ENCODE measurements around the gene SMCR8. TPM values are rescaled to one million over a fixed set of nuclear protein-coding genes. Genes with fewer than 3 reads are reported as not detected.

Gene SMCR8
- total RNA-seq (6.9 TPM), polyA plus RNA-seq (ENCODE audit: insufficient read depth in 1 of 8, insufficient read length in 8 of 8, low replicate concordance in 1 of 8) (10 to 100 TPM in 1 of 8 donors, 1 to 10 TPM in 7; 6.3 to 10.2 (median 9.1) TPM)
- long read RNA-seq, donor 1, partial matches to known transcripts, result 7 of 7 reads
- long read RNA-seq, donor 1, other reads (novel, unspliced or antisense), result 0 of 7 reads
- long read RNA-seq, donor 2, full-length matches to known transcripts, result 2 of 2 reads
- long read RNA-seq, donor 2, partial matches to known transcripts, result 0 of 2 reads
- long read RNA-seq, donor 2, other reads (novel, unspliced or antisense), result 0 of 2 reads
- long read RNA-seq, donor 3, full-length matches to known transcripts, result 2 of 2 reads
- long read RNA-seq, donor 3, partial matches to known transcripts, result 0 of 2 reads
- long read RNA-seq, donor 3, other reads (novel, unspliced or antisense), result 0 of 2 reads
- long read RNA-seq, donor 4, full-length matches to known transcripts, result 2 of 2 reads
- long read RNA-seq, donor 4, partial matches to known transcripts, result 0 of 2 reads
- long read RNA-seq, donor 4, other reads (novel, unspliced or antisense), result 0 of 2 reads
- long read RNA-seq, donor 5, full-length matches to known transcripts, result 5 of 12 reads
- long read RNA-seq, donor 5, partial matches to known transcripts, result 7 of 12 reads
- long read RNA-seq, donor 5, other reads (novel, unspliced or antisense), result 0 of 12 reads
- long read RNA-seq, donor 6, full-length matches to known transcripts, result 1 of 1 reads
- long read RNA-seq, donor 6, partial matches to known transcripts, result 0 of 1 reads
- long read RNA-seq, donor 6, other reads (novel, unspliced or antisense), result 0 of 1 reads
- long read RNA-seq, donor 7, full-length matches to known transcripts, result 6 of 21 reads
- long read RNA-seq, donor 7, partial matches to known transcripts, result 9 of 21 reads
- long read RNA-seq, donor 7, other reads (novel, unspliced or antisense), result 6 of 21 reads
- long read RNA-seq, donor 8, full-length matches to known transcripts, result 2 of 2 reads
- long read RNA-seq, donor 8, partial matches to known transcripts, result 0 of 2 reads
- long read RNA-seq, donor 8, other reads (novel, unspliced or antisense), result 0 of 2 reads
- long read RNA-seq, donor 9, partial matches to known transcripts, result 10 of 10 reads
- long read RNA-seq, donor 9, other reads (novel, unspliced or antisense), result 0 of 10 reads
- long read RNA-seq, donor 10, full-length matches to known transcripts, result 4 of 4 reads
- long read RNA-seq, donor 10, partial matches to known transcripts, result 0 of 4 reads
- long read RNA-seq, donor 10, other reads (novel, unspliced or antisense), result 0 of 4 reads
- long read RNA-seq, donor 11, full-length matches to known transcripts, result 1 of 1 reads
- long read RNA-seq, donor 11, partial matches to known transcripts, result 0 of 1 reads
- long read RNA-seq, donor 11, other reads (novel, unspliced or antisense), result 0 of 1 reads

GRCh38 chr17:18314731-18315561, at the start of gene SMCR8, which contains the start of gene TOP3A:
Gene SMCR8 (plus strand): TSS chr17:18315293. CDS start chr17:18315790, 497 bp downstream.
Gene TOP3A (minus strand): TSS chr17:18314994. CDS start chr17:18314778, 216 bp downstream.
- WGBS (ENCODE audit: insufficient coverage), result 0% methylated on average over 76 of the region's 78 CpGs
- Histone ChIP-seq H3K27me3 (ENCODE audit: control insufficient read depth, insufficient read depth, low read length) (no peaks in the 10 kb centered on the region), H3K4me3 (ENCODE audit: low read length) (peak within 1 kb of the TSS; percentile 83), H3K9me3 (replicated peaks; ENCODE audit: control insufficient read depth, low read depth, low read length) (no peaks in the 10 kb centered on the region), H3K36me3 (ENCODE audit: control insufficient read depth, insufficient read depth, low read length) (peaks cover 53% of the 10 kb centered on the region), H3K4me1 (ENCODE audit: control insufficient read depth, insufficient read depth, low read length) (peaks cover 47% of the 10 kb centered on the region), H3K27ac (ENCODE audit: low read length) (peak within 1 kb of the TSS; percentile 87)
- DNase-seq, result peak; percentile 100

- Histone ChIP-seq H3K4me3 (ENCODE audit: low read length) (no peak overlapping the region), H3K4me1 (ENCODE audit: control insufficient read depth, insufficient read depth, low read length) (peaks cover 5% of the 10 kb centered on the region), H3K27ac (ENCODE audit: low read length) (no peak overlapping the region), H3K27me3 (ENCODE audit: control insufficient read depth, insufficient read depth, low read length) (no peaks in the 10 kb centered on the region), H3K9me3 (replicated peaks; ENCODE audit: control insufficient read depth, low read depth, low read length) (no peaks in the 10 kb centered on the region), H3K36me3 (ENCODE audit: control insufficient read depth, insufficient read depth, low read length) (peaks cover 38% of the 10 kb centered on the region)
- WGBS (ENCODE audit: insufficient coverage), result 93% methylated on average over 3 of the region's 10 CpGs
- DNase-seq, result no peak
These were observed 47.7 kb upstream of the SMCR8 start for GRCh38 chr17:18267366-18267765.

GRCh38 chr17:18267927-18268711, 47.0 kb upstream of the SMCR8 start:
- Histone ChIP-seq H3K4me3 (ENCODE audit: low read length) (no peak overlapping the region), H3K27ac (ENCODE audit: low read length) (no peak overlapping the region), H3K9me3 (replicated peaks; ENCODE audit: control insufficient read depth, low read depth, low read length) (no peaks in the 10 kb centered on the region), H3K36me3 (ENCODE audit: control insufficient read depth, insufficient read depth, low read length) (peaks cover 36% of the 10 kb centered on the region), H3K27me3 (ENCODE audit: control insufficient read depth, insufficient read depth, low read length) (no peaks in the 10 kb centered on the region), H3K4me1 (ENCODE audit: control insufficient read depth, insufficient read depth, low read length) (no peaks in the 10 kb centered on the region)
- DNase-seq, result no peak
- 13% methylated on average over 10 of the region's 14 CpGs for WGBS (ENCODE audit: insufficient coverage)

- H3K27me3 ChIP-seq (ENCODE audit: control insufficient read depth, insufficient read depth, low read length), result no peaks in the 10 kb centered on the region
- H3K4me1 ChIP-seq (ENCODE audit: control insufficient read depth, insufficient read depth, low read length), result no peaks in the 10 kb centered on the region
- WGBS (ENCODE audit: insufficient coverage), result 70% methylated on average over 11 of the region's 14 CpGs
- H3K27ac ChIP-seq (ENCODE audit: low read length), result no peak overlapping the region
- no peak overlapping the region for H3K4me3 ChIP-seq (ENCODE audit: low read length)
- DNase-seq, result no peak
- H3K9me3 ChIP-seq (replicated peaks; ENCODE audit: control insufficient read depth, low read depth, low read length), result no peaks in the 10 kb centered on the region
- H3K36me3 ChIP-seq (ENCODE audit: control insufficient read depth, insufficient read depth, low read length), result peaks cover 32% of the 10 kb centered on the region
These were observed 44.8 kb upstream of the SMCR8 start for GRCh38 chr17:18270046-18270931.

- no peaks in the 10 kb centered on the region for H3K9me3 ChIP-seq (replicated peaks; ENCODE audit: control insufficient read depth, low read depth, low read length)
- no peak overlapping the region for H3K27ac ChIP-seq (ENCODE audit: low read length)
- WGBS (ENCODE audit: insufficient coverage), result no CpG with 5 or more reads among the region's 1 CpG
- no peak overlapping the region for H3K4me3 ChIP-seq (ENCODE audit: low read length)
- H3K27me3 ChIP-seq (ENCODE audit: control insufficient read depth, insufficient read depth, low read length), result no peaks in the 10 kb centered on the region
- peaks cover 70% of the 10 kb centered on the region for H3K36me3 ChIP-seq (ENCODE audit: control insufficient read depth, insufficient read depth, low read length)
- peaks cover 9% of the 10 kb centered on the region for H3K4me1 ChIP-seq (ENCODE audit: control insufficient read depth, insufficient read depth, low read length)
- peak; percentile 54 for DNase-seq
These were observed 38.0 kb upstream of the SMCR8 start for GRCh38 chr17:18277076-18277475.

- no peak overlapping the region for H3K4me3 ChIP-seq (ENCODE audit: low read length)
- 100% methylated on average over 1 of the region's 3 CpGs for WGBS (ENCODE audit: insufficient coverage)
These were observed 36.2 kb upstream of the SMCR8 start for GRCh38 chr17:18278867-18279266.

GRCh38 chr17:18280249-18280648, 34.8 kb upstream of the SMCR8 start:
- Histone ChIP-seq H3K4me3 (ENCODE audit: low read length) (no peak overlapping the region), H3K27me3 (ENCODE audit: control insufficient read depth, insufficient read depth, low read length) (no peaks in the 10 kb centered on the region), H3K36me3 (ENCODE audit: control insufficient read depth, insufficient read depth, low read length) (peaks cover 77% of the 10 kb centered on the region), H3K4me1 (ENCODE audit: control insufficient read depth, insufficient read depth, low read length) (peaks cover 9% of the 10 kb centered on the region), H3K9me3 (replicated peaks; ENCODE audit: control insufficient read depth, low read depth, low read length) (no peaks in the 10 kb centered on the region), H3K27ac (ENCODE audit: low read length) (no peak overlapping the region)
- DNase-seq, result no peak
- 90% methylated on average over 4 of the region's 4 CpGs for WGBS (ENCODE audit: insufficient coverage)

More at GRCh38 chr17:18278867-18279266, 36.2 kb upstream of the SMCR8 start:
- Histone ChIP-seq H3K36me3 (ENCODE audit: control insufficient read depth, insufficient read depth, low read length) (peaks cover 76% of the 10 kb centered on the region), H3K4me1 (ENCODE audit: control insufficient read depth, insufficient read depth, low read length) (peaks cover 9% of the 10 kb centered on the region), H3K27me3 (ENCODE audit: control insufficient read depth, insufficient read depth, low read length) (no peaks in the 10 kb centered on the region), H3K27ac (ENCODE audit: low read length) (no peak overlapping the region), H3K9me3 (replicated peaks; ENCODE audit: control insufficient read depth, low read depth, low read length) (no peaks in the 10 kb centered on the region)
- no peak for DNase-seq

Data from muscle of leg (tissue), 16 donors.